BLaER1 (cell line): ENCODE data around the gene ADAMTS18.
"Not testable (repeated sequence)": the region's sequence is repeated elsewhere in the genome, so short reads cannot be mapped to it uniquely, and the experiment has no call there.

Source experiments
- H3K27ac ChIP-seq: shearing (Covaris generic); formaldehyde crosslinking; 2 replicates; pipeline ENCODE4 v1.8.1; 2022
- H3K27me3 ChIP-seq: shearing (Covaris generic); formaldehyde crosslinking; 2 replicates; pipeline ENCODE4 v1.8.1; 2022
- H3K36me3 ChIP-seq: shearing (Covaris generic); formaldehyde crosslinking; 2 replicates; pipeline ENCODE4 v1.8.1; 2022
- H3K4me1 ChIP-seq: shearing (Covaris generic); formaldehyde crosslinking; 2 replicates; pipeline ENCODE4 v1.8.1; 2022
- H3K4me2 ChIP-seq: shearing (Covaris generic); formaldehyde crosslinking; 2 replicates; pipeline ENCODE4 v1.8.1; 2022
- H3K4me3 ChIP-seq: shearing (Covaris generic); formaldehyde crosslinking; 2 replicates; pipeline ENCODE4 v1.8.1; 2022
- H3K9ac ChIP-seq: shearing (Covaris generic); formaldehyde crosslinking; 2 replicates; pipeline ENCODE4 v1.8.1; 2022
- H3K9me3 ChIP-seq: shearing (Covaris generic); formaldehyde crosslinking; 2 replicates; pipeline ENCODE4 v1.8.1; 2022
- H4K20me1 ChIP-seq: shearing (Covaris generic); formaldehyde crosslinking; 2 replicates; pipeline ENCODE4 v1.8.1; 2022
- Cebpa-rat ChIP-seq: shearing (Covaris generic); IDR thresholded peaks from 2 replicates; pipeline ENCODE4 v1.8.1; 2022

The ADAMTS18 gene

DNA sequence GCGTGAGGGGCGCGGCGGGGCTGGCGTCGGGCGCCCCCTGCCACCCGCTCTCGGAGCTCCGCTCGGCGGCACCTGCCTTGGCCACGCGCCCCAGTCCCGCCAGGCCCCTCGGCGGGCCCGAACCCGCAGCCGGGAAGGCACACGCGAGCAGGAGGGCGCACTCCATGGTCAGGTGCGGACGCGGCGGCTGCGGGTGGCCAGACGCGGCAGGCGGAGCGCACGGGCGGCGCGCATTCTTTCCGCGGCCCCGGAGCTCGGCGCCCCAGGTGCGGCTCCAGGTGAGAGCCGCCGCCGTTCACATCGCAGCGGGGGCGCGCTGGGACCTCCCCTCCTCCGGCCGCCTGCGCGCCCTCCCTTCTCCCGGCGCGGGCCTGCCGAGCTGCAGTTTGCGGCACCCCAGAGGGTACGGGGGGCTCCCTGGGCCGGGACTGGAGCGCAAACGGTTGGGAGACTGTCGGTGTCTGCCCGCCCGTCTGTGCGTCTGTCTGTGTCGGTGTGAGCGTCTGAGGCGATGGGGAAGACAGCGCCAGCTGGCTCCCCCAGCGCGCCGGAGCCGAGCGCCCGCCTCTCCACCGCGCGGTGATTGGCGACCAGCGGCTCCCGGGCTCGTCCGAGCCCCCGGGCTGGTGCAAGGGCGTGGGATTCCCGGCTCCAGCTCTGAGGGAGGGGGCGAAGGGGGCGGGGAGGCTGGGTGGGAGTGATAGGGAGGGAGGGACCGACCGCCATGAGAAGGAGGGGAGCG, at the start of gene ADAMTS18:
Gene ADAMTS18, minus strand, starts transcription at position 505 of the 742 bp plus-strand sequence. Its CDS starts 339 bp downstream, at position 166.
- TF ChIP-seq Cebpa-rat, result no peak
- no peak within 1 kb of the TSS for H3K27ac ChIP-seq
- no peak within 1 kb of the TSS for H3K9ac ChIP-seq
- H3K4me3 ChIP-seq, result no peak within 1 kb of the TSS
- peaks cover 9% of the 10 kb centered on the region for H3K9me3 ChIP-seq
- H3K4me1 ChIP-seq, result peaks cover 13% of the 10 kb centered on the region
- no peaks in the 10 kb centered on the region for H3K36me3 ChIP-seq
- H4K20me1 ChIP-seq, result no peaks in the 10 kb centered on the region
- no peaks in the 10 kb centered on the region for H3K27me3 ChIP-seq
- H3K4me2 ChIP-seq, result no peak within 1 kb of the TSS

GRCh38 chr16:77480681-77481315, 46.0 kb upstream of the ADAMTS18 start:
- no peaks in the 10 kb centered on the region for H4K20me1 ChIP-seq
- no peaks in the 10 kb centered on the region for H3K9me3 ChIP-seq
- no peaks in the 10 kb centered on the region for H3K36me3 ChIP-seq
- TF ChIP-seq Cebpa-rat, result no peak
- no peak overlapping the region for H3K4me3 ChIP-seq
- no peak overlapping the region for H3K9ac ChIP-seq
- H3K27ac ChIP-seq, result no peak overlapping the region
- H3K4me2 ChIP-seq, result no peak overlapping the region
- H3K27me3 ChIP-seq, result no peaks in the 10 kb centered on the region
- H3K4me1 ChIP-seq, result 0 out of 2 replicates have a peak, but pooled peaks cover 4% of the 10 kb centered on the region

GRCh38 chr16:77472262-77472661, 37.4 kb upstream of the ADAMTS18 start:
- no peak overlapping the region for H3K27ac ChIP-seq
- peaks cover 19% of the 10 kb centered on the region for H3K4me1 ChIP-seq
- H3K9me3 ChIP-seq, result no peaks in the 10 kb centered on the region

GRCh38 chr16:77470851-77471250, 36.0 kb upstream of the ADAMTS18 start:
- no peak for TF ChIP-seq Cebpa-rat
- no peaks in the 10 kb centered on the region for H3K9me3 ChIP-seq
- H3K9ac ChIP-seq, result no peak overlapping the region
- no peaks in the 10 kb centered on the region for H3K36me3 ChIP-seq
- H3K27ac ChIP-seq, result no peak overlapping the region
- no peak overlapping the region for H3K4me3 ChIP-seq
- H4K20me1 ChIP-seq, result no peaks in the 10 kb centered on the region
- no peak overlapping the region for H3K4me2 ChIP-seq
- peaks cover 22% of the 10 kb centered on the region for H3K4me1 ChIP-seq
- no peaks in the 10 kb centered on the region for H3K27me3 ChIP-seq

More at GRCh38 chr16:77472262-77472661, 37.4 kb upstream of the ADAMTS18 start:
- Histone ChIP-seq H3K4me2 (no peak overlapping the region), H3K27me3 (no peaks in the 10 kb centered on the region), H3K36me3 (no peaks in the 10 kb centered on the region), H3K4me3 (no peak overlapping the region), H3K9ac (no peak overlapping the region), H4K20me1 (no peaks in the 10 kb centered on the region)
- TF ChIP-seq Cebpa-rat, result no peak

DNA sequence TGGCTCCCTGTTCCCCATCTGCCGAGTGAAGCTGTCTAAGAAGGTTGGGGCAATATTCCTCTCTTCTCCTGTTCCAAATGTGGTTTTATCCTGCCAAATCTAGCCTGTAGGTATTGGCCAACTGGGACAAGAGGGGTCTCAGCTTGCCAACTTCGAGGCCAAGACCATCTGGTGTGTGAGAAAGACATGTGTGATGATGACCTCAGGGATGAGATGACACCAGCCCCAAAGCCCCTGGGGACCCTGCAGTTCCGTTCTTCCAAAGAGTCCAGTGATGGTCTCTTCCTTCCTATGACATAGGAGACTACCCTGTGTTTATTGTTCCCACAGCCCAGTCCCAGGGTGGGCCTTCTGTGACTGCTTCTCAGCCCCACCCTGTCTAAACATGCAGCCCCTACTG, 34.8 kb upstream of the ADAMTS18 start:
- Histone ChIP-seq H3K4me2 (no peak overlapping the region), H3K27ac (no peak overlapping the region), H4K20me1 (no peaks in the 10 kb centered on the region), H3K36me3 (no peaks in the 10 kb centered on the region), H3K4me1 (peaks cover 22% of the 10 kb centered on the region), H3K9me3 (no peaks in the 10 kb centered on the region), H3K9ac (no peak overlapping the region), H3K4me3 (no peak overlapping the region), H3K27me3 (no peaks in the 10 kb centered on the region)
- no peak for TF ChIP-seq Cebpa-rat

DNA sequence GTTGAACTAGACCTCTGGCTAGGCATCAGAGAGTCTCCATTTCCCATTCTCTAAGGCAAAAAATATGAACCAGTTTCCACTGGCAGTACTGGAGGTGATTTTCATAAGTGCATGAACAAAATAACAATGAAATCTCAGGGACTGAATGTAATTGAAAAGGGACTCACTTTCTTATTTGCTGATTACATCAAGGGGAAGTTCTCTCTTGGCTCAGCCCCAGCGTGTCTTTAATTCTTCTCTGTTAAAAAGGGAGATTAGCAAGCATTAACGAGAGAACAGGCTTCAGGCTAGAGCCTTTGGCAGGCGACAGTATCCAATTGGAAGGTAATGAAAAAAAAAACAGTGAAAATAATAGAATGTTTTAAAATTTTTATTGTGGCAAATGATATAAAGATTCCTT, 34.0 kb upstream of the ADAMTS18 start:
- Histone ChIP-seq H3K27ac (no peak overlapping the region), H3K4me3 (no peak overlapping the region), H3K4me1 (peaks cover 22% of the 10 kb centered on the region), H3K9ac (no peak overlapping the region), H4K20me1 (no peaks in the 10 kb centered on the region), H3K9me3 (no peaks in the 10 kb centered on the region), H3K4me2 (no peak overlapping the region), H3K36me3 (no peaks in the 10 kb centered on the region), H3K27me3 (no peaks in the 10 kb centered on the region)
- no peak for TF ChIP-seq Cebpa-rat

GRCh38 chr16:77467821-77468335, 33.0 kb upstream of the ADAMTS18 start:
- Histone ChIP-seq H3K4me2 (peak overlapping the region; percentile 46), H3K36me3 (no peaks in the 10 kb centered on the region), H3K4me1 (peaks cover 22% of the 10 kb centered on the region), H3K27me3 (no peaks in the 10 kb centered on the region), H4K20me1 (no peaks in the 10 kb centered on the region), H3K9me3 (no peaks in the 10 kb centered on the region), H3K4me3 (no peak overlapping the region), H3K9ac (no peak overlapping the region), H3K27ac (no peak overlapping the region)
- no peak for TF ChIP-seq Cebpa-rat

DNA sequence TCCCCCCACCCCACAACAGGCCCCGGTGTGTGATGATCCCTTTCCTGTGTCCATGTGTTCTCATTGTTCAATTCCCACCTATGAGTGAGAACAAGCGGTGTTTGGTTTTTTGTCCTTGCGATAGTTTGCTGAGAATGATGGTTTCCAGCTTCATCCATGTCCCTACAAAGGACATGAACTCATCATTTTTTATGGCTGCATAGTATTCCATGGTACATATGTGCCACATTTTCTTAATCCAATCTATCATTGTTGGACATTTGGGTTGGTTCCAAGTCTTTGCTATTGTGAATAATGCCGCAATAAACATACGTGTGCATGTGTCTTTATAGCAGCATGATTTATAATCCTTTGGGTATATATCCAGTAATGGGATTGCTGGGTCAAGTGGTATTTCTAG, 28.8 kb upstream of the ADAMTS18 start:
- peaks cover 17% of the 10 kb centered on the region for H3K4me1 ChIP-seq
- H3K27ac ChIP-seq, H3K4me2 ChIP-seq, H3K9ac ChIP-seq, H3K4me3 ChIP-seq, H3K9me3 ChIP-seq, H3K36me3 ChIP-seq, H4K20me1 ChIP-seq, H3K27me3 ChIP-seq: not testable (repeated sequence)

GRCh38 chr16:77462894-77463293, 28.1 kb upstream of the ADAMTS18 start:
- H3K27ac ChIP-seq, result no peak overlapping the region
- H3K27me3 ChIP-seq, result no peaks in the 10 kb centered on the region
- no peaks in the 10 kb centered on the region for H4K20me1 ChIP-seq
- no peak for TF ChIP-seq Cebpa-rat
- no peak overlapping the region for H3K4me3 ChIP-seq
- H3K9me3 ChIP-seq, result no peaks in the 10 kb centered on the region
- H3K9ac ChIP-seq, result no peak overlapping the region
- H3K36me3 ChIP-seq, result no peaks in the 10 kb centered on the region
- no peak overlapping the region for H3K4me2 ChIP-seq
- peaks cover 10% of the 10 kb centered on the region for H3K4me1 ChIP-seq

- no peak for TF ChIP-seq Cebpa-rat
- no peak overlapping the region for H3K9ac ChIP-seq
- H3K9me3 ChIP-seq, result no peaks in the 10 kb centered on the region
- H3K36me3 ChIP-seq, result no peaks in the 10 kb centered on the region
- H4K20me1 ChIP-seq, result no peaks in the 10 kb centered on the region
- H3K4me1 ChIP-seq, result no peaks in the 10 kb centered on the region
- H3K4me3 ChIP-seq, result no peak overlapping the region
- H3K27me3 ChIP-seq, result no peaks in the 10 kb centered on the region
- H3K27ac ChIP-seq, result no peak overlapping the region
- H3K4me2 ChIP-seq, result no peak overlapping the region
Observed at GRCh38 chr16:77459534-77460254, 24.9 kb upstream of the ADAMTS18 start.
